PC-3 (cell line): ENCODE data around the gene PPP1R1B.

Source experiments
- CTCF ChIP-seq: fragments of 300-600 bp; sonication (generic); conservative IDR thresholded peaks from 2 replicates; pipeline ENCODE4 v1.5.1; 2017; ENCODE audit warnings: antibody characterized with exemption, low read depth, mild to moderate bottlenecking, low read length
- EZH2 ChIP-seq: fragments of 300-600 bp; sonication (generic); IDR thresholded peaks from one replicate; pipeline ENCODE4 v1.6.1; 2017; ENCODE audit warnings: antibody characterized with exemption, mild to moderate bottlenecking, low read length; ENCODE audit not compliant: unreplicated experiment

GRCh38 chr17:39639566-39640458, 13.1 kb downstream of the PPP1R1B start:
- TF ChIP-seq CTCF (no peak), EZH2 (no peak)
